OCI-LY7 (cell line): ENCODE results near the gene MARCHF9. TPM values are rescaled to one million over a fixed set of nuclear protein-coding genes. Genes with fewer than 3 reads are reported as not detected.

Experiments
- BruUV-seq: library from RNA; stranded (reverse); fragments of 400-500 nt; replicated peaks from 2 replicates; lab custom pipeline; 2021; lab: Mats Ljungman, UMichigan
- CTCF ChIA-PET: fragments of 300-600 bp; sonication (Branson Sonifier 250); formaldehyde crosslinking; loops from one replicate; lab custom pipeline; 2022; ENCODE audit warnings: antibody characterized with exemption; ENCODE audit not compliant: unreplicated experiment; lab: Charles Lee
- POLR2A ChIA-PET: fragments of 300-600 bp; sonication (Branson Sonifier 250); formaldehyde crosslinking; loops from one replicate; lab custom pipeline; 2022; ENCODE audit warnings: antibody characterized with exemption; lab: Charles Lee
- DNase-seq: peaks from one replicate; pipeline ENCODE4 v3.0.0-alpha.2; 2015; ENCODE audit warnings: low spot score
- H2AFZ ChIP-seq: fragments of 200-600 bp; sonication (generic), shearing (Covaris generic); 2 replicates; pipeline ENCODE4 v1.6.1; 2014; ENCODE audit warnings: mild to moderate bottlenecking, antibody characterized with exemption, low read length, moderate library complexity
- H3K27ac ChIP-seq: fragments of 200-600 bp; sonication (generic); 2 replicates; pipeline ENCODE4 v1.5.1; 2014; ENCODE audit warnings: mixed run types, low read depth, mild to moderate bottlenecking, moderate library complexity, low read length, inconsistent platforms; ENCODE audit not compliant: poor library complexity, severe bottlenecking
- H3K36me3 ChIP-seq: fragments of 200-600 bp; sonication (generic); 2 replicates; pipeline ENCODE4 v1.6.1; 2014; ENCODE audit warnings: mild to moderate bottlenecking, antibody characterized with exemption, low read length, moderate library complexity, mixed read lengths; ENCODE audit not compliant: insufficient read depth
- H3K4me1 ChIP-seq: fragments of 200-600 bp; sonication (generic); 2 replicates; pipeline ENCODE4 v1.5.1; 2014; ENCODE audit warnings: mild to moderate bottlenecking, low read length; ENCODE audit not compliant: insufficient read depth, poor library complexity, severe bottlenecking
- H3K4me2 ChIP-seq: fragments of 200-600 bp; sonication (generic); 2 replicates; pipeline ENCODE4 v1.6.1; 2014; ENCODE audit warnings: mild to moderate bottlenecking, low read length
- H3K4me3 ChIP-seq: fragments of 200-600 bp; sonication (generic); 2 replicates; pipeline ENCODE4 v1.5.1; 2014; ENCODE audit warnings: mild to moderate bottlenecking, low read depth, low read length; ENCODE audit not compliant: poor library complexity, severe bottlenecking
- H3K79me2 ChIP-seq: fragments of 200-600 bp; sonication (generic); 2 replicates; pipeline ENCODE4 v1.6.1; 2016; ENCODE audit warnings: low read depth, mild to moderate bottlenecking, low read length, moderate library complexity, mixed read lengths; ENCODE audit not compliant: insufficient read depth
- H3K9me2 ChIP-seq: fragments of 200-600 bp; sonication (generic); 2 replicates; pipeline ENCODE4 v1.6.1; 2016; ENCODE audit warnings: mild to moderate bottlenecking, low read length, mixed read lengths; ENCODE audit not compliant: insufficient read depth
- H3K9me3 ChIP-seq: fragments of 200-600 bp; sonication (generic); 2 replicates; pipeline ENCODE4 v1.6.1; 2014; ENCODE audit warnings: mild to moderate bottlenecking, mixed run types, low read length, mixed read lengths
- H4K20me1 ChIP-seq: fragments of 200-600 bp; sonication (generic); 2 replicates; pipeline ENCODE4 v1.6.1; 2014; ENCODE audit warnings: mild to moderate bottlenecking, antibody characterized with exemption, low read length, moderate library complexity, mixed read lengths; ENCODE audit not compliant: insufficient read depth
- EZH2phosphoT487 ChIP-seq: fragments of 200-600 bp; sonication (generic); IDR thresholded peaks from 2 replicates; pipeline ENCODE4 v1.6.1; 2018; ENCODE audit warnings: low read depth, borderline replicate concordance, mild to moderate bottlenecking, mixed run types, antibody characterized with exemption, low read length, moderate library complexity, mixed read lengths
- intact Hi-C: fragments of 100-400 bp; cut with micrococcal nuclease; formaldehyde crosslinking; loops from one replicate; pipeline ENCODE4 v1.10.0; 2022; ENCODE audit not compliant: unreplicated experiment
- total RNA-seq, 2 experiments: library from RNA; depleted of rRNA in 1 of 2; stranded (reverse); fragments of >200 nt in 1 of 2; shearing (Covaris generic) in 1 of 2; gene quantifications; 2 replicates each; pipeline ENCODE4 v1.2.3, GENCODE V29; 2014 to 2022
- TF ChIP-seq, protein P1 (sequence below): fragments of 200-600 bp; sonication (generic); conservative IDR thresholded peaks from 2 replicates; pipeline ENCODE4 v1.5.1; 2014; ENCODE audit warnings: mild to moderate bottlenecking, antibody characterized with exemption, low read length, moderate library complexity, mixed read lengths

Gene MARCHF9
- total RNA-seq, 2 experiments from 2014 or later: 29.3 to 46.2 TPM

DNA sequence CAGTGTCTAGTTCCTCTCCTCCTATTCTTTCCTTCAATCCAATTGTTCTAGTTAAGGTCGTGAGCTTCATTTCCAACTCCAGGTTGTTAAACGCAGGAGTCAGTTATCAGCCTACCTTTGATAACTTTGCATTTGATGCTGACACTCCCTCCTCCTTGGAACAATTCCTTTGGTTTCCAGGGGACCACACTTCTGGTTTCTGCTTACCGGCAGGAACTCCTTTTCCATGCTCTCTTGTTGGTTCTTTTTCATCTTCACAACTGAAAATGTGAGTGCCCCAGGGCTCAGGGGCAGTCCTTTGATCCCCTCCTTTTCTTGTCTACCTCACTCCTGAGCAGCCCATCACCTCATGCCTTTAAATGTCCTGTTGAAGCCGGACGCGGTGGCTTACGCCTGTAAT, 22.5 kb downstream of the MARCHF9 start:
- H3K27ac ChIP-seq: no peak overlapping the region
- BruUV-seq: no TSS peak
- CTCF ChIA-PET: no interaction called here
- H2AFZ ChIP-seq: no peak overlapping the region
- TF ChIP-seq, protein P1, sequence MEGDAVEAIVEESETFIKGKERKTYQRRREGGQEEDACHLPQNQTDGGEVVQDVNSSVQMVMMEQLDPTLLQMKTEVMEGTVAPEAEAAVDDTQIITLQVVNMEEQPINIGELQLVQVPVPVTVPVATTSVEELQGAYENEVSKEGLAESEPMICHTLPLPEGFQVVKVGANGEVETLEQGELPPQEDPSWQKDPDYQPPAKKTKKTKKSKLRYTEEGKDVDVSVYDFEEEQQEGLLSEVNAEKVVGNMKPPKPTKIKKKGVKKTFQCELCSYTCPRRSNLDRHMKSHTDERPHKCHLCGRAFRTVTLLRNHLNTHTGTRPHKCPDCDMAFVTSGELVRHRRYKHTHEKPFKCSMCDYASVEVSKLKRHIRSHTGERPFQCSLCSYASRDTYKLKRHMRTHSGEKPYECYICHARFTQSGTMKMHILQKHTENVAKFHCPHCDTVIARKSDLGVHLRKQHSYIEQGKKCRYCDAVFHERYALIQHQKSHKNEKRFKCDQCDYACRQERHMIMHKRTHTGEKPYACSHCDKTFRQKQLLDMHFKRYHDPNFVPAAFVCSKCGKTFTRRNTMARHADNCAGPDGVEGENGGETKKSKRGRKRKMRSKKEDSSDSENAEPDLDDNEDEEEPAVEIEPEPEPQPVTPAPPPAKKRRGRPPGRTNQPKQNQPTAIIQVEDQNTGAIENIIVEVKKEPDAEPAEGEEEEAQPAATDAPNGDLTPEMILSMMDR: no peak
- H3K4me1 ChIP-seq: peaks cover 28% of the 10 kb centered on the region
- no peaks in the 10 kb centered on the region for H3K36me3 ChIP-seq
- H3K4me2 ChIP-seq: no peak overlapping the region
- H3K4me3 ChIP-seq: no peak overlapping the region
- H4K20me1 ChIP-seq: no peaks in the 10 kb centered on the region
- POLR2A ChIA-PET: no interaction called here
- H3K79me2 ChIP-seq: no peaks in the 10 kb centered on the region
- no peaks in the 10 kb centered on the region for H3K9me3 ChIP-seq
- no peak for DNase-seq
- intact Hi-C loops: no loop called here
- no peaks in the 10 kb centered on the region for H3K9me2 ChIP-seq

DNA sequence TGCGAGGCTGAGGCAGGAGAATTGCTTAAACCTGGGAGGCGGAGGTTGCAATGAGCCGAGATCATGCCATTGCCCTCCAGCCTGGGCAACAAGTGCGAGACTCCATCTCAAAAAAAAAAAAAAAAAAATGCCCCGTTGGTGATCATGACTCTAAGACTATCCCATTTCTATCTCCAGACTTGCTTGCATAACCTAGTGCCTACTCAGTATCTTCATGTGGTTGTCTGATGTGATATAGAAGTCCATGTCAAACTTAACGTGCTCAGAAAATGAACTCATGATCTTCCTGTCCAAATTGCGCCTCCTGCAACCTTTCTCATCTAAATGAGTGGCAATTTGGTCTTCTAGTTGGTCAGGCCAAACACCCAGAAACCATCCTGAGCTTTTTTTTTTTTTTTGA, 23.0 kb downstream of the MARCHF9 start:
- Histone ChIP-seq H3K36me3 (no peaks in the 10 kb centered on the region), H3K4me1 (peaks cover 24% of the 10 kb centered on the region), H3K4me3 (no peak overlapping the region), H3K79me2 (peaks cover 3% of the 10 kb centered on the region), H3K9me3 (no peaks in the 10 kb centered on the region), H2AFZ (no peak overlapping the region), H3K27ac (no peak overlapping the region), H4K20me1 (no peaks in the 10 kb centered on the region), H3K4me2 (no peak overlapping the region), H3K9me2 (no peaks in the 10 kb centered on the region)
- DNase-seq: no peak
- ChIA-PET POLR2A (no interaction called here), CTCF (no interaction called here)
- BruUV-seq: no TSS peak
- intact Hi-C loops: no loop called here
- TF ChIP-seq, protein P1: no peak
- no peak for TF ChIP-seq EZH2phosphoT487

DNA sequence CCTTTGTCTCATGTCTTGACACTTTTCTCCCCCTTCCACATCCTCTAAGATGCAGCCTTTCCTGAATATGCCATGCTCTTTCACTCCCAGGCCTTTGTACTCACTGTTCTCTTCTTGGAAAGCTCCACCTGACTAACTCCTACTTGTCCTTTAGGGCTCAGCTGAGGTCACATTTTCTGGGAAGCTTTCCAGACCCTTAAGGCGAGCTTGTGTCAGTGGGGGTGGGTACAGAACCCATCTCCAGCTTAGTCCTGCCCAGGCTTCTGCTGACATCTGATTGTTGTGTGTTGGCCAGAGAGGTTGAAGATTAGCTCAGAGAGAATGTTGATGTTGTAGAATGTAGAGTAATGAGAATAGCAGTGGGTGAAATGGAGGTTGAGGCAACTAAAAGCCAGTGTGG, 24.8 kb downstream of the MARCHF9 start:
- ChIA-PET CTCF (interaction anchor here (1.0 kb wide), 1 partner anchor 23 kb away, joined by 5 read pairs; no protein-coding TSS in a partner anchor), POLR2A (interaction anchor here (0.6 to 1.2 kb wide), 4 partner anchors 14 to 152 kb away, joined by 3 to 4 read pairs (median 4); no protein-coding TSS in a partner anchor)
- H3K4me2 ChIP-seq: no peak overlapping the region
- peaks cover 21% of the 10 kb centered on the region for H3K79me2 ChIP-seq
- H3K4me1 ChIP-seq: peaks cover 26% of the 10 kb centered on the region
- TF ChIP-seq, protein P1: no peak
- no peak for TF ChIP-seq EZH2phosphoT487
- no peak overlapping the region for H3K27ac ChIP-seq
- BruUV-seq: no TSS peak
- intact Hi-C loops: loop anchor here (5.0 kb wide), 1 partner anchor 128 kb away; no protein-coding TSS in a partner anchor
- DNase-seq: no peak
- no peaks in the 10 kb centered on the region for H3K9me2 ChIP-seq
- no peaks in the 10 kb centered on the region for H3K9me3 ChIP-seq
- H3K36me3 ChIP-seq: peaks cover 8% of the 10 kb centered on the region; the same call in 1 of the 2 replicates
- H2AFZ ChIP-seq: no peak overlapping the region
- no peaks in the 10 kb centered on the region for H4K20me1 ChIP-seq
- H3K4me3 ChIP-seq: no peak overlapping the region
